GM12878 (cell line): ENCODE data around the gene GUCY2F. TPM values are rescaled to one million over a fixed set of nuclear protein-coding genes. Genes with fewer than 3 reads are reported as not detected.
A peak's percentile ranks its signal among the peaks of the same experiment; 100 is the strongest.

Experiments
- ATAC-seq: fragments of 200-7000 bp; cut with Tn5 transposase; 3 replicates; pipeline ENCODE4 v1.9.1; 2020; ENCODE audit warnings: mild to moderate bottlenecking, moderate library complexity
- BruUV-seq: library from RNA; stranded (reverse); fragments of 400-500 nt; replicated peaks from 2 replicates; lab custom pipeline; 2021; lab: Mats Ljungman, UMichigan
- CTCF ChIA-PET: fragments of 300-600 bp; sonication (Branson Sonifier 250); formaldehyde crosslinking; extraction: SDS; loops from one replicate; lab custom pipeline; 2021; ENCODE audit warnings: inconsistent platforms; lab: Yijun Ruan, JAX
- POLR2A ChIA-PET: fragments of 350-600 bp; formaldehyde crosslinking; extraction: SDS; loops from one replicate; lab custom pipeline; 2021; ENCODE audit warnings: inconsistent platforms; lab: Charles Lee
- RAD21 ChIA-PET: fragments of 300-600 bp; sonication (Branson Sonifier 250); formaldehyde crosslinking; loops from one replicate; lab custom pipeline; 2023; ENCODE audit warnings: antibody characterized with exemption; ENCODE audit not compliant: unreplicated experiment; lab: Charles Lee
- SMC1A ChIA-PET: fragments of 300-600 bp; sonication (Branson Sonifier 250); formaldehyde crosslinking; loops from one replicate; lab custom pipeline; 2023; ENCODE audit not compliant: unreplicated experiment, uncharacterized antibody; lab: Charles Lee
- DNase-seq: peaks from one replicate; pipeline ENCODE4 v3.0.0-alpha.2; 2011; ENCODE audit warnings: low read depth, low spot score
- FAIRE-seq: peaks from 3 replicates; lab custom pipeline; 2011; peaks lifted over from hg19 to GRCh38; lab: Jason Lieb, UNC
- H2AFZ ChIP-seq: 2 replicates; pipeline ENCODE4 v1.6.0; 2011; ENCODE audit warnings: low read depth, low read length, control low read depth; ENCODE audit not compliant: control insufficient read depth
- H3K27ac ChIP-seq: 2 replicates; pipeline ENCODE4 v1.5.1; 2011; ENCODE audit warnings: control low read depth; ENCODE audit not compliant: control insufficient read depth, insufficient read depth
- H3K27me3 ChIP-seq, 2 experiments: replicated peaks in 1 of 2; 2 replicates each; pipeline versions ENCODE4 v1.6.0 to v1.6.1; 2011; ENCODE audit warnings: low read length in 1 of 2; ENCODE audit not compliant: control insufficient read depth in 2 of 2, insufficient read depth in 2 of 2
- H3K36me3 ChIP-seq, 2 experiments: 2 replicates each; pipeline ENCODE4 v1.5.1; 2011; ENCODE audit warnings: low read length in 1 of 2; ENCODE audit not compliant: control insufficient read depth in 2 of 2, insufficient read depth in 2 of 2
- H3K4me1 ChIP-seq: 2 replicates; pipeline ENCODE4 v1.6.1; 2011; ENCODE audit warnings: mild to moderate bottlenecking, low read length, moderate library complexity, mixed read lengths; ENCODE audit not compliant: control insufficient read depth, insufficient read depth
- H3K4me2 ChIP-seq: 2 replicates; pipeline ENCODE4 v1.6.0; 2011; ENCODE audit warnings: control low read depth; ENCODE audit not compliant: control insufficient read depth, insufficient read depth
- H3K4me3 ChIP-seq: fragments of 200-600 bp; sonication (generic); 2 replicates; pipeline ENCODE4 v1.5.1; 2016
- H3K79me2 ChIP-seq: 2 replicates; pipeline ENCODE4 v1.6.0; 2011; ENCODE audit warnings: low read length; ENCODE audit not compliant: control insufficient read depth, insufficient read depth
- H3K9ac ChIP-seq: 2 replicates; pipeline ENCODE4 v1.8.0; 2011; ENCODE audit warnings: low read length, control low read depth, mixed read lengths; ENCODE audit not compliant: control insufficient read depth, insufficient read depth
- H3K9me3 ChIP-seq: replicated peaks from 3 replicates; pipeline ENCODE4 v1.5.1; 2011; ENCODE audit warnings: mild to moderate bottlenecking, low read length; ENCODE audit not compliant: control insufficient read depth, insufficient read depth
- H4K20me1 ChIP-seq: 2 replicates; pipeline ENCODE4 v1.6.0; 2011; ENCODE audit not compliant: control insufficient read depth, insufficient read depth
- BHLHE40 ChIP-seq, 2 experiments: fragments of 450-650 bp in 1 of 2; IDR thresholded peaks; 2 replicates each; pipeline ENCODE4 v1.6.1; 2011 to 2017; ENCODE audit warnings: low read depth in 2 of 2, borderline replicate concordance in 1 of 2, improper control_type of control experiment in 1 of 2, low read length in 1 of 2, mild to moderate bottlenecking in 1 of 2
- CEBPZ ChIP-seq: fragments of 150-350 bp; IDR thresholded peaks from 2 replicates; pipeline ENCODE4 v1.6.1; 2016; ENCODE audit warnings: low read depth, low read length
- EGR1 ChIP-seq, 2 experiments: IDR thresholded peaks; 1 replicate in 1 of 2; 2 replicates in 1 of 2; pipeline ENCODE4 v1.6.1; 2011 to 2012; ENCODE audit warnings: low read depth in 2 of 2, low read length in 2 of 2, borderline replicate concordance in 1 of 2, mild to moderate bottlenecking in 1 of 2, moderate library complexity in 1 of 2
- FOXM1 ChIP-seq: IDR thresholded peaks from 2 replicates; pipeline ENCODE4 v1.6.1; 2012; ENCODE audit warnings: low read depth, mild to moderate bottlenecking, inconsistent platforms, low read length, moderate library complexity
- PAX8 ChIP-seq: fragments of 450-650 bp; IDR thresholded peaks from 2 replicates; pipeline ENCODE4 v1.6.1; 2017; ENCODE audit warnings: mild to moderate bottlenecking, moderate library complexity
- RCOR1 ChIP-seq: conservative IDR thresholded peaks from 2 replicates; pipeline ENCODE4 v1.6.1; 2012; ENCODE audit warnings: low read depth, low read length, improper control_type of control experiment
- RUNX3 ChIP-seq: IDR thresholded peaks from 2 replicates; pipeline ENCODE4 v1.6.1; 2012; ENCODE audit warnings: low read length, inconsistent platforms
- SUPT20H ChIP-seq: IDR thresholded peaks from 2 replicates; pipeline ENCODE4 v1.6.1; 2011; ENCODE audit warnings: low read depth, mild to moderate bottlenecking, low read length, moderate library complexity, borderline replicate concordance; ENCODE audit not compliant: control insufficient read depth
- YY1 ChIP-seq: IDR thresholded peaks from 2 replicates; pipeline ENCODE4 v1.6.1; 2011; ENCODE audit warnings: low read depth, mild to moderate bottlenecking, low read length
- ZNF384 ChIP-seq: IDR thresholded peaks from 2 replicates; pipeline ENCODE4 v1.6.1; 2012; ENCODE audit warnings: low read depth, mild to moderate bottlenecking, low read length, improper control_type of control experiment, borderline replicate concordance
- ZNF592 ChIP-seq: fragments of 450-650 bp; IDR thresholded peaks from 2 replicates; pipeline ENCODE4 v1.6.1; 2017; ENCODE audit warnings: mild to moderate bottlenecking, moderate library complexity
- WGBS: methylation state at CpG from one replicate; pipeline ENCODE4 v1.1.6; 2016; ENCODE audit warnings: low lambda C conversion rate; ENCODE audit not compliant: insufficient replicate concordance, insufficient coverage; ENCODE audit errors: missing lambda C conversion rate; 5-methylcytosine and 5-hydroxymethylcytosine counted together
- in situ Hi-C: fragments of 300-500 bp; cut with MboI; formaldehyde crosslinking; loops from 9 replicates; pipeline ENCODE4 v1.14.3; 2018; ENCODE audit warnings: mixed read lengths
- intact Hi-C: fragments of 100-400 bp; cut with micrococcal nuclease; formaldehyde crosslinking; loops from one replicate; pipeline ENCODE4 v1.14.2; 2022; ENCODE audit not compliant: unreplicated experiment
- polyA plus RNA-seq, 11 experiments: library from polyadenylated mRNA; depleted of rRNA in 4 of 11; unstranded in 6 of 11; stranded (reverse) in 5 of 11; fragments of >200 nt; fragmentation: Nextera tagmentation in 4 of 11; fragmentation: Illumina TruSeq in 1 of 11; extraction: Ambion mirVana in 4 of 11; extraction: Trizol in 1 of 11; gene quantifications; 1 replicate in 1 of 11; 2 replicates in 10 of 11; pipeline versions ENCODE4 v1.2.1 to v1.2.3, GENCODE V29; 2011 to 2016; ENCODE audit warnings: inconsistent platforms in 2 of 11, missing spikeins in 2 of 11, low read depth in 1 of 11
- total RNA-seq, 4 experiments: library from RNA; depleted of rRNA in 3 of 4; stranded (reverse); fragments of >200 nt in 3 of 4; fragmentation: Illumina TruSeq in 1 of 4; extraction: Trizol in 1 of 4; gene quantifications; 2 replicates each; pipeline versions ENCODE4 v1.2.1 to v1.2.3, GENCODE V29; 2013 to 2021
- TF ChIP-seq, protein P1 (sequence below): fragments of 450-650 bp; IDR thresholded peaks from 2 replicates; pipeline ENCODE4 v1.6.1; 2014; ENCODE audit warnings: mild to moderate bottlenecking

Gene GUCY2F
- total and polyA plus RNA-seq, 10 of the 15 experiments (the other 5 are each of a cell fraction or from before 2014, with no cell fraction given) = not detected

DNA sequence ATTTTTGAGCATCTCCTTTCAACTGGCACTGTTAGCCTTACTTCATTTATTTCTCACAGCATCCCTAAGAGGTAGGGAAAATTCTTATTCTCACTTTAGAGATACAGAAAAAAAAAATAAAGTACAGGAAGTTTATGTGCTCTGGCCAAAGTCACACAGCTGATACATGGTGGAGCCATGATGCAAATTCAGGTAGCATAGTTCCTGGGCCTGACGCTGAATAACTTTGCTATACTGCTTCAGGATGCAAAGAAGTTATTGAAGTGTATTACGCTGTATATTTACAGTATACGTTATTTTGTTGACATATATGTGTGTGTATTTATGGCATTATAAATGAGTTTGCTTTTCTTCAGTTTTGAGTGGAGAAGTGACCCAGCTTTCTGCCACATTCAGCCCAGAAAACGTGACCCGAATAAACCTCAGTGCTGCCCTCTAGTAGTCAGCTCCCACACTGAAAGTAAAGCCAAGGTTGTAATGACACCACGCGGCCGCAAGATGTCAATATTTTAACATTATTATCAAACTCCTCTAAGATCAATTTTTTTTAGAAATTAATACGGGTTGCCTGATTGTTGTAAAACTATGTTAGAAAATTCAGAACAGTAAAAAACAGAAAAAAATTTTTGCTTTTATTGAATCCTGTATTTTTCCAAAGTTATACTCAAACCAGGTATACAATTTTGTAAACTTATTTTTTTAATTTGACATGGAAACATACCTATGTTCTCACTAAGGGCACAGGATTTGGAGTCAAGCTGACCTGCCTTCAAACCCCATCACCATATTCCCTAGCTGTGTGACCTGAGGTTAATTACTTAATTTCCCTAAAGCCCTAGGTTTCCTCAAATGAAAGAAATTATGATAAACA is 3.8 kb upstream of the GUCY2F start:
- no TSS peak for BruUV-seq
- DNase-seq = peak; percentile 34
- TF ChIP-seq PAX8 = no peak
- 0 out of 2 replicates have a peak, but pooled peaks have one; percentile 59 for TF ChIP-seq ZNF384
- no peak for TF ChIP-seq EGR1 (IDR thresholded peaks at IDR 0.05; ENCODE audit: borderline replicate concordance in 1 of 2, low read depth in 2 of 2, low read length in 2 of 2)
- TF ChIP-seq RUNX3 = peak; percentile 44; the same call in 1 of the 2 replicates
- TF ChIP-seq FOXM1 = peak; percentile 52; the same call in 1 of the 2 replicates
- peak; percentile 95 to 97 for TF ChIP-seq BHLHE40 (IDR thresholded peaks at IDR 0.05; ENCODE audit: borderline replicate concordance in 1 of 2, low read depth in 2 of 2, low read length in 1 of 2)
- TF ChIP-seq YY1 = peak; percentile 82
- no peak for TF ChIP-seq RCOR1
- TF ChIP-seq CEBPZ = no peak
- TF ChIP-seq SUPT20H = no peak
- peak; percentile 58; the same call in 1 of the 2 replicates for TF ChIP-seq ZNF592
- TF ChIP-seq, protein P1, sequence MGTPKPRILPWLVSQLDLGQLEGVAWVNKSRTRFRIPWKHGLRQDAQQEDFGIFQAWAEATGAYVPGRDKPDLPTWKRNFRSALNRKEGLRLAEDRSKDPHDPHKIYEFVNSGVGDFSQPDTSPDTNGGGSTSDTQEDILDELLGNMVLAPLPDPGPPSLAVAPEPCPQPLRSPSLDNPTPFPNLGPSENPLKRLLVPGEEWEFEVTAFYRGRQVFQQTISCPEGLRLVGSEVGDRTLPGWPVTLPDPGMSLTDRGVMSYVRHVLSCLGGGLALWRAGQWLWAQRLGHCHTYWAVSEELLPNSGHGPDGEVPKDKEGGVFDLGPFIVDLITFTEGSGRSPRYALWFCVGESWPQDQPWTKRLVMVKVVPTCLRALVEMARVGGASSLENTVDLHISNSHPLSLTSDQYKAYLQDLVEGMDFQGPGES = no peak

More for the DNA sequence above, 3.8 kb upstream of the GUCY2F start:
- Histone ChIP-seq H2AFZ (peak overlapping the region; percentile 25), H3K36me3 (no peaks in the 10 kb centered on the region), H3K4me3 (no peak overlapping the region), H3K4me2 (no peak overlapping the region), H3K79me2 (no peaks in the 10 kb centered on the region), H3K27me3 (no peaks in the 10 kb centered on the region), H3K9ac (no peak overlapping the region), H3K27ac (no peak overlapping the region), H3K9me3 (no peaks in the 10 kb centered on the region), H4K20me1 (no peaks in the 10 kb centered on the region), H3K4me1 (no peaks in the 10 kb centered on the region)
- ATAC-seq (peak; percentile 84), FAIRE-seq (peak; percentile 78)
- intact Hi-C loops = loop anchor here (1.0 to 5.0 kb wide), 3 partner anchors 148 to 406 kb away; no protein-coding TSS in a partner anchor
- ChIA-PET RAD21 (interaction anchor here (0.6 to 5.1 kb wide), 23 partner anchors 10 to 786 kb away, joined by 3 to 74 read pairs (median 4); partner anchors contain the start of gene NXT2), CTCF (interaction anchor here (0.5 to 6.1 kb wide), 47 partner anchors 9 to 820 kb away, joined by 3 to 164 read pairs (median 4); no protein-coding TSS in a partner anchor), POLR2A (interaction anchor here (0.7 to 1.0 kb wide), 2 partner anchors 147 to 405 kb away, joined by 3 read pairs; no protein-coding TSS in a partner anchor), SMC1A (interaction anchor here (0.6 to 4.5 kb wide), 30 partner anchors 10 to 791 kb away, joined by 3 to 49 read pairs (median 4); no protein-coding TSS in a partner anchor)
- in situ Hi-C loops = loop anchor here (5.0 kb wide), 1 partner anchor 402 kb away; no protein-coding TSS in a partner anchor
- WGBS = 5% methylated on average over 9 of the region's 9 CpGs
